ENCODE data around the gene GPR17.

GRCh38 chr2:127631541-127631996 is 14.4 kb upstream of the GPR17 start:
- TF ChIP-seq POLR2A (IDR thresholded peaks at IDR 0.05; ENCODE audit: low read depth, low read length) (no peak), POLR2AphosphoS5 (IDR thresholded peaks at IDR 0.05; ENCODE audit: low read depth, low read length) (no peak)
